ENCODE results near the gene IER5L.
"Not testable (repeated sequence)": the region's sequence is repeated elsewhere in the genome, so short reads cannot be mapped to it uniquely, and the experiment has no call there.

The IER5L gene

DNA sequence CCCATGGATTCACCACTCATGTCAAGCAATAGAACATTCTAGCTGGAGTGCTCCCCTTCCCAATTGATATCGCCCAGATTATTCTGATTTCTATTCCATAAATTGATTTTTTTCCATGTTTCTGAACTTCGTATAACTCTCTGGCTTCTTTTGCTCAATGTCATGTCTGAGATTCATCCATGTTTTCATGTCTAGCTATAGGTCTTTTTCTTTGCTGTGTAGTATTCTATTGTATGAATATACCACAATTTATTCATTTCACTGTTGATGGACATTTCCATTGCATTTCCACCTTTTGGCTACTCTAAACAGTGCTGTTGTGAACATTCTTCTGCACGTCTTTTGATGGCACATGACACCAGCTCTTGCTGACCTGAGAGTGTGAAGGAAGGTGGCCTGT, 47.3 kb downstream of the IER5L start:
- TF ChIP-seq ZFX (IDR thresholded peaks at IDR 0.05) = no peak
- TF ChIP-seq, protein P1, sequence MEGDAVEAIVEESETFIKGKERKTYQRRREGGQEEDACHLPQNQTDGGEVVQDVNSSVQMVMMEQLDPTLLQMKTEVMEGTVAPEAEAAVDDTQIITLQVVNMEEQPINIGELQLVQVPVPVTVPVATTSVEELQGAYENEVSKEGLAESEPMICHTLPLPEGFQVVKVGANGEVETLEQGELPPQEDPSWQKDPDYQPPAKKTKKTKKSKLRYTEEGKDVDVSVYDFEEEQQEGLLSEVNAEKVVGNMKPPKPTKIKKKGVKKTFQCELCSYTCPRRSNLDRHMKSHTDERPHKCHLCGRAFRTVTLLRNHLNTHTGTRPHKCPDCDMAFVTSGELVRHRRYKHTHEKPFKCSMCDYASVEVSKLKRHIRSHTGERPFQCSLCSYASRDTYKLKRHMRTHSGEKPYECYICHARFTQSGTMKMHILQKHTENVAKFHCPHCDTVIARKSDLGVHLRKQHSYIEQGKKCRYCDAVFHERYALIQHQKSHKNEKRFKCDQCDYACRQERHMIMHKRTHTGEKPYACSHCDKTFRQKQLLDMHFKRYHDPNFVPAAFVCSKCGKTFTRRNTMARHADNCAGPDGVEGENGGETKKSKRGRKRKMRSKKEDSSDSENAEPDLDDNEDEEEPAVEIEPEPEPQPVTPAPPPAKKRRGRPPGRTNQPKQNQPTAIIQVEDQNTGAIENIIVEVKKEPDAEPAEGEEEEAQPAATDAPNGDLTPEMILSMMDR (conservative IDR thresholded peaks at IDR 0.05) = no peak
- no peak overlapping the region for H3K27ac ChIP-seq

DNA sequence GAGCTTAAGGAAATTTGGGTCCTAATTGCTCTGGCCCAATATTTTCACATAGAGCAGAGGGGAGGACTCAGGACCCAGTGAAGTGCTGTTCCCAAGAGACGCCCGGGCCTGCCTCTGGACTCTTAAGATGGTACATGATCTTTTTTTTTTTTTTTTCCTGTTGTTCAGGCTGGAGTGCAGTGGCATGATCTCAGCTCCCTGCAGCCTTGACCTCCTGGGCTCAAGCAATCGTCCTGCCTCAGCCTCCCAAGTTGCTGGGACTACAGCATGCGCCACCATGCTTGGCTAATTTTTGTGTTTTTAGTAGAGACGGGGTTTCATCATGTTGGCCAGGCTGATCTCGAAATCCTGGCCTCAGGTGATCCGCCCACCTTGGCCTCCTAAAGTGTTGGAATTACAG, 47.8 kb downstream of the IER5L start:
- H3K27ac ChIP-seq = not testable (repeated sequence)

DNA sequence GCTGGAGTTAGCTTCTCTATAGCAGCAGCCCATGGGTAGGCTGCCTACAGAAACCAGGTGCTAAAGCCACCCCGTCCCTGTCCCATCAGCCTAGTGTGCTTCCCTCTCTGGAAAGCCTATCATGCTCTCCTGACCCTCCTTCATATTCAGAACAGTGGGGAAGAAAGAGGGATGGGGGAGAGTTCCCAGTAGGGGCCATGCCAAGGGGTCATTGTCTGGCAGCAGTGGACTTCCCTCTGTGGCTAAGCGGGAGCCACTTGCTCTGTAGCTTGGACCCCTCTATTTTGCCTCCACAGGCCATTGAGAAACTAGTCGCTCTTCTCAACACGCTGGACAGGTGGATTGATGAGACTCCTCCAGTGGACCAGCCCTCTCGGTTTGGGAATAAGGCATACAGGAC, 49.4 kb downstream of the IER5L start:
- TF ChIP-seq, protein P1 (conservative IDR thresholded peaks at IDR 0.05) = no peak
- TF ChIP-seq ZFX (IDR thresholded peaks at IDR 0.05) = no peak
- no peak overlapping the region for H3K27ac ChIP-seq

DNA sequence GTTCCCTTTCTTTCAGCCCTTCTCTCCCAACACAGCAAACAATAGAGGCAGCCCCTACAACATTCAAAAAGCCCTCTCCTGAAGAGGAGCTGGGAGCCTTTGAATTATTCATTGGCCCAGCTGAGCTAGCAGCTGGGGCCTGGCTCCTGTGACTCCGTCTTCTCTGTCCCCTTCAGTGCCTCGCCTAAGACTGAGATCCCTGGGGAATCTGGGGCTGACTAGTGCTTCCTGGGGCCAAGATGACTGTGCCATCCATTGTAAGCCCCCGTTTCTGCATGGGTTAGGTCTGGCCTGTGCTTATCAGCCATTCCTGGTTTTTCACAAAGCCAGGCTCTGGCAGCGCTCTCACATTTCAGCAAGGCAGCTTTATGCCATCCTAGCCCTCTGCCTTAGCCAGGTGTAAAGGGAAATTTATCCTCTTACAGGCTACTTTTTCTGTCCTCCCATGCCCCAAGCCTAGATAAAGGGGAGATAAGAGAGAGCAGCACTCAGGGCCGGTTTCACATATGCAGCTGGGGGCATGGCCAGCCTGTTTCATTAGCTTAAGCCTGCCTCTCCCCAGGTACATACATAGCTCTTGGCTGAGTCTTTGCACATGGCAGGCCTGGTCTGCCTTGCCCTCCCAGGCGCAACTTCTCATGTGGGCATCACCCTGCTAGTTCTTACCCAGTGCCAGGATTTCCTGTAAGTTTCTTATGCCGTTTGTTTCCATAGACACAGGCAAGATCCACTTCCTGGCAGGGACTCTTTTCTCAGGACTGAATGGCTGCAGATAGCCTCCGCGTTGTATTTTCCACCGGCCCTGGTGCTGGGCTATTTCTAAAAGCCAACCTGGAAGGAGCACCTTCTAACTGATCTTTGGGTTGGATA, 51.1 kb downstream of the IER5L start:
- H3K27ac ChIP-seq = no peak overlapping the region

More for the DNA sequence above, 51.1 kb downstream of the IER5L start:
- TF ChIP-seq ZFX (IDR thresholded peaks at IDR 0.05) = no peak
- TF ChIP-seq, protein P1 (conservative IDR thresholded peaks at IDR 0.05) = no peak

Measured in C4-2B (cell line).